PFSK-1 (cell line): ENCODE measurements around the gene PMM1.

ENCODE experiments used
- FOXP2 ChIP-seq: optimal IDR thresholded peaks from 2 replicates; pipeline ENCODE3; 2011; ENCODE audit warnings: borderline replicate concordance, control low read depth, inconsistent platforms; ENCODE audit not compliant: insufficient read depth; ENCODE audit errors: extremely low read length, extremely low read depth
- POLR2AphosphoS5 ChIP-seq: IDR thresholded peaks from 2 replicates; pipeline ENCODE4 v1.6.1; 2012; ENCODE audit warnings: low read depth, mild to moderate bottlenecking, control low read depth, low read length, moderate library complexity
- SIN3A ChIP-seq: IDR thresholded peaks from 2 replicates; pipeline ENCODE4 v1.6.1; 2012; ENCODE audit warnings: mild to moderate bottlenecking, low read length, moderate library complexity, borderline replicate concordance; ENCODE audit not compliant: insufficient read depth
- TAF1 ChIP-seq: IDR thresholded peaks from 2 replicates; pipeline ENCODE4 v1.6.1; 2012; ENCODE audit warnings: low read length, control low read depth, borderline replicate concordance; ENCODE audit not compliant: insufficient read depth
- TF ChIP-seq, protein P1 (sequence below), 2 experiments: IDR thresholded peaks; 2 replicates each; pipeline versions ENCODE4 v1.6.1 to v1.8.0; 2011 to 2012; ENCODE audit warnings: low read depth in 2 of 2, low read length in 2 of 2, control low read depth in 1 of 2, inconsistent platforms in 1 of 2, mild to moderate bottlenecking in 1 of 2, moderate library complexity in 1 of 2; ENCODE audit not compliant: insufficient read depth in 1 of 2

DNA sequence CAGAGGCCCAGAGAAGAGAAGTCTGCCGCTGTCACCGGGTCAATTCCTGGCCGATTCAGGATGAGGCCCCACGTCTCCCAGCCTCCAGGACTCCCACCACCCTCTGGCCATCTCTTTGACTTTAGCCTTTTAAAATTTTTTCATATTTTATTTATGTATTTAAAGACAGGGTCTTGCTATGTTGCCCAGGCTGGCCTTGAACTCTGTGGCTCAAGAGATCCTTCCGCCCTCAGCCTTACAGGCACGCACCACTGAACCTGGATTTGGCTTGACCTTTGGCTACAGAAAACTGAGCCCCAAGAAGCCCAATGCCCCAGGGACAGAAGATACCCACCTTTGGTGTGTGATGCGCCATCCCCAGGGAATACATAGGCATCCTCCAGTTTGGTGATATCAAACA, 49.3 kb downstream of the PMM1 start:
- TF ChIP-seq TAF1 = no peak
- TF ChIP-seq POLR2AphosphoS5 = no peak
- TF ChIP-seq, protein P1, sequence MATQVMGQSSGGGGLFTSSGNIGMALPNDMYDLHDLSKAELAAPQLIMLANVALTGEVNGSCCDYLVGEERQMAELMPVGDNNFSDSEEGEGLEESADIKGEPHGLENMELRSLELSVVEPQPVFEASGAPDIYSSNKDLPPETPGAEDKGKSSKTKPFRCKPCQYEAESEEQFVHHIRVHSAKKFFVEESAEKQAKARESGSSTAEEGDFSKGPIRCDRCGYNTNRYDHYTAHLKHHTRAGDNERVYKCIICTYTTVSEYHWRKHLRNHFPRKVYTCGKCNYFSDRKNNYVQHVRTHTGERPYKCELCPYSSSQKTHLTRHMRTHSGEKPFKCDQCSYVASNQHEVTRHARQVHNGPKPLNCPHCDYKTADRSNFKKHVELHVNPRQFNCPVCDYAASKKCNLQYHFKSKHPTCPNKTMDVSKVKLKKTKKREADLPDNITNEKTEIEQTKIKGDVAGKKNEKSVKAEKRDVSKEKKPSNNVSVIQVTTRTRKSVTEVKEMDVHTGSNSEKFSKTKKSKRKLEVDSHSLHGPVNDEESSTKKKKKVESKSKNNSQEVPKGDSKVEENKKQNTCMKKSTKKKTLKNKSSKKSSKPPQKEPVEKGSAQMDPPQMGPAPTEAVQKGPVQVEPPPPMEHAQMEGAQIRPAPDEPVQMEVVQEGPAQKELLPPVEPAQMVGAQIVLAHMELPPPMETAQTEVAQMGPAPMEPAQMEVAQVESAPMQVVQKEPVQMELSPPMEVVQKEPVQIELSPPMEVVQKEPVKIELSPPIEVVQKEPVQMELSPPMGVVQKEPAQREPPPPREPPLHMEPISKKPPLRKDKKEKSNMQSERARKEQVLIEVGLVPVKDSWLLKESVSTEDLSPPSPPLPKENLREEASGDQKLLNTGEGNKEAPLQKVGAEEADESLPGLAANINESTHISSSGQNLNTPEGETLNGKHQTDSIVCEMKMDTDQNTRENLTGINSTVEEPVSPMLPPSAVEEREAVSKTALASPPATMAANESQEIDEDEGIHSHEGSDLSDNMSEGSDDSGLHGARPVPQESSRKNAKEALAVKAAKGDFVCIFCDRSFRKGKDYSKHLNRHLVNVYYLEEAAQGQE (IDR thresholded peaks at IDR 0.05; ENCODE audit: insufficient read depth in 1 of 2, low read depth in 2 of 2, low read length in 2 of 2) = no peak
- no peak for TF ChIP-seq SIN3A
- no peak for TF ChIP-seq FOXP2
